A673 (cell line): ENCODE results near the gene CDC42SE2. TPM values are rescaled to one million over a fixed set of nuclear protein-coding genes. Genes with fewer than 3 reads are reported as not detected.

Source experiments
- BruUV-seq: library from RNA; stranded (reverse); fragments of 400-500 nt; replicated peaks from 2 replicates; lab custom pipeline; 2021; lab: Mats Ljungman, UMichigan
- CTCF ChIA-PET: fragments of 300-600 bp; sonication (Branson Sonifier 250); formaldehyde crosslinking; loops from one replicate; lab custom pipeline; 2022; ENCODE audit warnings: antibody characterized with exemption; lab: Charles Lee
- POLR2A ChIA-PET: fragments of 300-600 bp; sonication (Branson Sonifier 250); formaldehyde crosslinking; loops from one replicate; lab custom pipeline; 2022; ENCODE audit warnings: antibody characterized with exemption; ENCODE audit not compliant: low non-redundant PET; lab: Charles Lee
- DNase-seq: peaks from one replicate; pipeline ENCODE4 v3.0.0-alpha.2; 2015; ENCODE audit warnings: low spot score
- H3K27ac ChIP-seq: fragments of 200-600 bp; sonication (generic); 2 replicates; pipeline ENCODE4 v1.5.1; 2016; ENCODE audit warnings: mixed run types, low read depth, mild to moderate bottlenecking, mixed read lengths, antibody characterized with exemption, low read length; ENCODE audit not compliant: poor library complexity, severe bottlenecking
- H3K27me3 ChIP-seq: fragments of 200-600 bp; sonication (generic); replicated peaks from 2 replicates; pipeline ENCODE4 v1.6.1; 2017; ENCODE audit warnings: mixed run types, low read depth, mild to moderate bottlenecking, mixed read lengths, antibody characterized with exemption, low read length; ENCODE audit not compliant: insufficient read depth, poor library complexity
- H3K36me3 ChIP-seq: fragments of 200-600 bp; sonication (generic); 2 replicates; pipeline ENCODE4 v1.6.1; 2016; ENCODE audit warnings: mixed run types, mild to moderate bottlenecking, mixed read lengths, antibody characterized with exemption, low read length; ENCODE audit not compliant: insufficient read depth, poor library complexity, severe bottlenecking
- H3K4me1 ChIP-seq: fragments of 200-600 bp; sonication (generic); 2 replicates; pipeline ENCODE4 v1.6.1; 2017; ENCODE audit warnings: mixed run types, mild to moderate bottlenecking, mixed read lengths, antibody characterized with exemption, low read length; ENCODE audit not compliant: insufficient read depth, poor library complexity, severe bottlenecking
- H3K4me3 ChIP-seq: fragments of 200-600 bp; sonication (generic); 2 replicates; pipeline ENCODE4 v1.5.1; 2016; ENCODE audit warnings: low read depth, mixed run types, mild to moderate bottlenecking, mixed read lengths, low read length; ENCODE audit not compliant: poor library complexity, severe bottlenecking
- H3K9me3 ChIP-seq: fragments of 200-600 bp; sonication (generic); 2 replicates; pipeline ENCODE4 v1.6.1; 2016; ENCODE audit warnings: mixed run types, low read depth, mild to moderate bottlenecking, mixed read lengths, antibody characterized with exemption, low read length; ENCODE audit not compliant: poor library complexity, severe bottlenecking
- EZH2 ChIP-seq: fragments of 200-600 bp; sonication (generic); IDR thresholded peaks from 2 replicates; pipeline ENCODE4 v1.6.1; 2017; ENCODE audit warnings: borderline replicate concordance, low read depth, mild to moderate bottlenecking, mixed read lengths, antibody characterized with exemption, low read length; ENCODE audit not compliant: poor library complexity, severe bottlenecking
- intact Hi-C: fragments of 100-400 bp; cut with micrococcal nuclease; formaldehyde crosslinking; loops from one replicate; pipeline ENCODE4 v1.10.0; 2022; ENCODE audit not compliant: unreplicated experiment
- total RNA-seq: library from RNA; stranded (reverse); gene quantifications from 2 replicates; pipeline ENCODE4 v1.2.3, GENCODE V29; 2021
- TF ChIP-seq, protein P1 (sequence below): fragments of 300-800, 200-600 bp; sonication (generic); conservative IDR thresholded peaks from 2 replicates; pipeline ENCODE4 v1.5.1; 2017; ENCODE audit warnings: low read depth, mild to moderate bottlenecking, antibody characterized with exemption, low read length, moderate library complexity, mixed read lengths

Gene CDC42SE2
- total RNA-seq, 1 experiment from 2014 or later: 25.5 TPM

DNA sequence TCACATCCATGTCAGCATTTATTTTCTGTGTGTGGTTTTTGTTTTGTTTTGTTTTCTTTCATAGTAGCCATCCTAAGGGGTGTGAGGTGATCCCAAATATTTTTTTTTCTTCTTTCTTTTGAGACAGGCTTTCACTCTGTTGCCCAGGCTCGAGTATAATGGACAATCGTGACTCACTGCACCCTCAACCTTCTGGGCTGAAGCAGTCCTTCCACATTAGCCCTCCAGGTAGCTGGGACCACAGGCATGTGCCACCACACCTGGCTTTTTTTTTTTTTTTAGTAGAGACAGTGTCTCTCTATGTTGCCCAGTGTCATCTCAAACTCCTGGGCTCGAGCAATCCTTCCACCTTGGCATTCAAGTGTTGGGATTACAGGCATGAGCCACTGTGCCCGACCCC is 59.1 kb downstream of the CDC42SE2 start:
- ChIA-PET POLR2A (no interaction called here), CTCF (no interaction called here)
- H3K27me3 ChIP-seq: no peaks in the 10 kb centered on the region
- no peak overlapping the region for H3K27ac ChIP-seq
- DNase-seq: no peak
- no peak overlapping the region for H3K4me3 ChIP-seq
- intact Hi-C loops: no loop called here
- H3K36me3 ChIP-seq: no peaks in the 10 kb centered on the region
- no TSS peak for BruUV-seq
- H3K4me1 ChIP-seq: peaks cover 18% of the 10 kb centered on the region
- no peak for TF ChIP-seq EZH2
- TF ChIP-seq, protein P1, sequence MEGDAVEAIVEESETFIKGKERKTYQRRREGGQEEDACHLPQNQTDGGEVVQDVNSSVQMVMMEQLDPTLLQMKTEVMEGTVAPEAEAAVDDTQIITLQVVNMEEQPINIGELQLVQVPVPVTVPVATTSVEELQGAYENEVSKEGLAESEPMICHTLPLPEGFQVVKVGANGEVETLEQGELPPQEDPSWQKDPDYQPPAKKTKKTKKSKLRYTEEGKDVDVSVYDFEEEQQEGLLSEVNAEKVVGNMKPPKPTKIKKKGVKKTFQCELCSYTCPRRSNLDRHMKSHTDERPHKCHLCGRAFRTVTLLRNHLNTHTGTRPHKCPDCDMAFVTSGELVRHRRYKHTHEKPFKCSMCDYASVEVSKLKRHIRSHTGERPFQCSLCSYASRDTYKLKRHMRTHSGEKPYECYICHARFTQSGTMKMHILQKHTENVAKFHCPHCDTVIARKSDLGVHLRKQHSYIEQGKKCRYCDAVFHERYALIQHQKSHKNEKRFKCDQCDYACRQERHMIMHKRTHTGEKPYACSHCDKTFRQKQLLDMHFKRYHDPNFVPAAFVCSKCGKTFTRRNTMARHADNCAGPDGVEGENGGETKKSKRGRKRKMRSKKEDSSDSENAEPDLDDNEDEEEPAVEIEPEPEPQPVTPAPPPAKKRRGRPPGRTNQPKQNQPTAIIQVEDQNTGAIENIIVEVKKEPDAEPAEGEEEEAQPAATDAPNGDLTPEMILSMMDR: no peak
- peaks cover 9% of the 10 kb centered on the region for H3K9me3 ChIP-seq

DNA sequence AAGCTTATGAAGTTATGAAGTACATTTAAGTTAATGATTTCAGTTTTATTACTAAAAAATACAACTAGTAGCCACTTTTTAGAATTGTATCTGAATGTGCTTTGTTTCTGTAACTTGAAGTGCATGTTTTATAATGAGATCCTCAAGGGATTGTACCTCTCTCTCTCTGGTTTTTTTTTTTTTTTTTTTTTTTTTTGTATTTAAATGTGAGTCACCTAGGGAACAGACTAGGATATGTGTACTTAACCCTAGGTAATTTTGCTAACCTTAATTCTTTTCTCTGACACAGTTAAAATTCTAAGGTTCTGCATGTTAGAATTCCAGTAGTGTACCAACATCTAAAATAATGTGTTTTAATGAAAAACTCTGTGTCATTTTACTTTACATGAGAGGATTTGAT is 59.5 kb downstream of the CDC42SE2 start:
- no peaks in the 10 kb centered on the region for H3K36me3 ChIP-seq
- peaks cover 9% of the 10 kb centered on the region for H3K9me3 ChIP-seq
- DNase-seq: no peak
- H3K4me1 ChIP-seq: peaks cover 21% of the 10 kb centered on the region
- H3K4me3 ChIP-seq: no peak overlapping the region
- TF ChIP-seq, protein P1: no peak
- no peak for TF ChIP-seq EZH2
- intact Hi-C loops: no loop called here
- ChIA-PET CTCF (no interaction called here), POLR2A (no interaction called here)
- H3K27me3 ChIP-seq: no peaks in the 10 kb centered on the region
- H3K27ac ChIP-seq: peak overlapping the region; percentile 40
- no TSS peak for BruUV-seq

DNA sequence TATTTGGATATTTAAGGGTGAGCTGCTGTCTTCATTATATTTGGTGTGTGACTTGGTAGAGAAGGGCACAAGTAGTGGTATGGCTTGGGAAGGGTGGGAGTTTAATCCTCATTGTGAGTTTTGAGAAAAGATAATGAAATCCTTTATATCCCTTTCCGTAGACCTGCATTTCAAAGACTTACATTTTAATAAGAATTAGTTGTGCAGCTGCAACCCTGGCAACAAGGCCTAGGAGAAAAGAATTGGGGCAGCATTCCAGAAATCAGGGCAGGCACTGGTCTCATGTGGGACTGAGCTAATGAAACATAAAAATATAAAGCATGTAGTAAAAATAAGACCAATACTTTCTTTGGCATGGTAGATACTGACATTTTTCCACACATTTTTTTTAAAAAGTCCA is 60.5 kb downstream of the CDC42SE2 start:
- Histone ChIP-seq H3K27ac (peak overlapping the region; percentile 40), H3K36me3 (no peaks in the 10 kb centered on the region), H3K9me3 (peaks cover 9% of the 10 kb centered on the region), H3K27me3 (no peaks in the 10 kb centered on the region), H3K4me3 (no peak overlapping the region), H3K4me1 (peaks cover 25% of the 10 kb centered on the region)
- no TSS peak for BruUV-seq
- TF ChIP-seq EZH2: no peak
- intact Hi-C loops: no loop called here
- ChIA-PET CTCF (interaction anchor here (0.5 kb wide), 1 partner anchor 683 kb away, joined by 3 read pairs; no protein-coding TSS in a partner anchor), POLR2A (no interaction called here)
- peak; percentile 34 for DNase-seq
